ENCODE results near the gene ARHGAP18. TPM values are rescaled to one million over a fixed set of nuclear protein-coding genes. Genes with fewer than 3 reads are reported as not detected.

The ARHGAP18 gene
- total and polyA plus RNA-seq, 2 of the 13 experiments (the other 11 are each of a cell fraction or from before 2014, with no cell fraction given), result 58.2 to 115 TPM

DNA sequence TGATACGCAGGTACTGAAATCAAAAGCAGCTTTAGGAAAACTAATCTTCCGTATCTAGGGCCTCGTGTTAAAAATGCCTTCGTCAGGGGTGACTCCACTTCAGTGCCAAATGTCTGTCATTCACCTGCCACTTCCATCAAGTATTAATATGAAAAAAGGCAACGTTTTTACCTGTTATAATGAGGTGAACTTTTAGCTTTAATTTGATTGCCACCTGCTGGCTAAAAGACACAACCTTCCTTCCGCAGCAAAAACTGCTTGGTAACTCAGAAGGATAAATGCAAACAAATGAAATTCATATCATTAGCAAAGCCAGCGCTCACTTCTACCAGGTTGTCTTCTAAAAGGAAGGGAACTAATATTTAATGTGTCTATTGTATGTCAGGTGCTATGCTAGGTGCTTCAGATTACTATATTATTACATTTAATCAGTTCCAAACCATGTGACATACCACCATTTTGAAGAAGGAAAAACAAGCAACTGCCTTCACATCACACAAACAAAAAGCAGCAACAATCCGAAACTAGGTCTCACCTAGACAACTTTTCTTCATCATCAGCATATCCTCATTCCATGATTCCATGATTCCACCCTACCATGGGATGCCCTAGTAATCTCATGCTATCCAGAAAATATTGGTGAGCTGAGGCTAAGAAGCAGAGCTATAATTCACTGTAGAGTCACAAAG lies 20.6 kb upstream of the ARHGAP18 start (continued):
- TF ChIP-seq ATF7 (IDR thresholded peaks at IDR 0.05) (no peak), ATF7 (CRISPR knock-in tag; IDR thresholded peaks at IDR 0.05) (no peak), GATAD2A (CRISPR knock-in tag; IDR thresholded peaks at IDR 0.05) (no peak), ZNF558 (CRISPR knock-in tag; IDR thresholded peaks at IDR 0.05; ENCODE audit: borderline replicate concordance) (no peak), ZSCAN31 (CRISPR knock-in tag; IDR thresholded peaks at IDR 0.05; ENCODE audit: low read depth) (peak; percentile 60; the same call in 1 of the 2 replicates), NAIF1 (CRISPR knock-in tag; IDR thresholded peaks at IDR 0.05; ENCODE audit: borderline replicate concordance) (no peak), SRSF9 (IDR thresholded peaks at IDR 0.05; ENCODE audit: borderline replicate concordance, insufficient read depth, low read depth, low read length, poor library complexity, severe bottlenecking) (no peak)
- TF ChIP-seq, protein P1, sequence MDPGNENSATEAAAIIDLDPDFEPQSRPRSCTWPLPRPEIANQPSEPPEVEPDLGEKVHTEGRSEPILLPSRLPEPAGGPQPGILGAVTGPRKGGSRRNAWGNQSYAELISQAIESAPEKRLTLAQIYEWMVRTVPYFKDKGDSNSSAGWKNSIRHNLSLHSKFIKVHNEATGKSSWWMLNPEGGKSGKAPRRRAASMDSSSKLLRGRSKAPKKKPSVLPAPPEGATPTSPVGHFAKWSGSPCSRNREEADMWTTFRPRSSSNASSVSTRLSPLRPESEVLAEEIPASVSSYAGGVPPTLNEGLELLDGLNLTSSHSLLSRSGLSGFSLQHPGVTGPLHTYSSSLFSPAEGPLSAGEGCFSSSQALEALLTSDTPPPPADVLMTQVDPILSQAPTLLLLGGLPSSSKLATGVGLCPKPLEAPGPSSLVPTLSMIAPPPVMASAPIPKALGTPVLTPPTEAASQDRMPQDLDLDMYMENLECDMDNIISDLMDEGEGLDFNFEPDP (CRISPR knock-in tag; conservative IDR thresholded peaks at IDR 0.05), result no peak
- TF ChIP-seq, protein P2, sequence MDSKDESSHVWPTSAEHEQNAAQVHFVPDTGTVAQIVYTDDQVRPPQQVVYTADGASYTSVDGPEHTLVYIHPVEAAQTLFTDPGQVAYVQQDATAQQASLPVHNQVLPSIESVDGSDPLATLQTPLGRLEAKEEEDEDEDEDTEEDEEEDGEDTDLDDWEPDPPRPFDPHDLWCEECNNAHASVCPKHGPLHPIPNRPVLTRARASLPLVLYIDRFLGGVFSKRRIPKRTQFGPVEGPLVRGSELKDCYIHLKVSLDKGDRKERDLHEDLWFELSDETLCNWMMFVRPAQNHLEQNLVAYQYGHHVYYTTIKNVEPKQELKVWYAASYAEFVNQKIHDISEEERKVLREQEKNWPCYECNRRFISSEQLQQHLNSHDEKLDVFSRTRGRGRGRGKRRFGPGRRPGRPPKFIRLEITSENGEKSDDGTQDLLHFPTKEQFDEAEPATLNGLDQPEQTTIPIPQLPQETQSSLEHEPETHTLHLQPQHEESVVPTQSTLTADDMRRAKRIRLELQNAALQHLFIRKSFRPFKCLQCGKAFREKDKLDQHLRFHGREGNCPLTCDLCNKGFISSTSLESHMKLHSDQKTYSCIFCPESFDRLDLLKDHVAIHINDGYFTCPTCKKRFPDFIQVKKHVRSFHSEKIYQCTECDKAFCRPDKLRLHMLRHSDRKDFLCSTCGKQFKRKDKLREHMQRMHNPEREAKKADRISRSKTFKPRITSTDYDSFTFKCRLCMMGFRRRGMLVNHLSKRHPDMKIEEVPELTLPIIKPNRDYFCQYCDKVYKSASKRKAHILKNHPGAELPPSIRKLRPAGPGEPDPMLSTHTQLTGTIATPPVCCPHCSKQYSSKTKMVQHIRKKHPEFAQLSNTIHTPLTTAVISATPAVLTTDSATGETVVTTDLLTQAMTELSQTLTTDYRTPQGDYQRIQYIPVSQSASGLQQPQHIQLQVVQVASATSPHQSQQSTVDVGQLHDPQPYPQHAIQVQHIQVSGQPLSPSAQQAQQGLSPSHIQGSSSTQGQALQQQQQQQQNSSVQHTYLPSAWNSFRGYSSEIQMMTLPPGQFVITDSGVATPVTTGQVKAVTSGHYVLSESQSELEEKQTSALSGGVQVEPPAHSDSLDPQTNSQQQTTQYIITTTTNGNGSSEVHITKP (CRISPR knock-in tag; IDR thresholded peaks at IDR 0.05; ENCODE audit: low read depth), result no peak
- TF ChIP-seq, protein P3, sequence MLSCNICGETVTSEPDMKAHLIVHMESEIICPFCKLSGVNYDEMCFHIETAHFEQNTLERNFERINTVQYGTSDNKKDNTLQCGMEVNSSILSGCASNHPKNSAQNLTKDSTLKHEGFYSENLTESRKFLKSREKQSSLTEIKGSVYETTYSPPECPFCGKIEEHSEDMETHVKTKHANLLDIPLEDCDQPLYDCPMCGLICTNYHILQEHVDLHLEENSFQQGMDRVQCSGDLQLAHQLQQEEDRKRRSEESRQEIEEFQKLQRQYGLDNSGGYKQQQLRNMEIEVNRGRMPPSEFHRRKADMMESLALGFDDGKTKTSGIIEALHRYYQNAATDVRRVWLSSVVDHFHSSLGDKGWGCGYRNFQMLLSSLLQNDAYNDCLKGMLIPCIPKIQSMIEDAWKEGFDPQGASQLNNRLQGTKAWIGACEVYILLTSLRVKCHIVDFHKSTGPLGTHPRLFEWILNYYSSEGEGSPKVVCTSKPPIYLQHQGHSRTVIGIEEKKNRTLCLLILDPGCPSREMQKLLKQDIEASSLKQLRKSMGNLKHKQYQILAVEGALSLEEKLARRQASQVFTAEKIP (CRISPR knock-in tag; IDR thresholded peaks at IDR 0.05; ENCODE audit: borderline replicate concordance), result no peak
- TF ChIP-seq, protein P4, sequence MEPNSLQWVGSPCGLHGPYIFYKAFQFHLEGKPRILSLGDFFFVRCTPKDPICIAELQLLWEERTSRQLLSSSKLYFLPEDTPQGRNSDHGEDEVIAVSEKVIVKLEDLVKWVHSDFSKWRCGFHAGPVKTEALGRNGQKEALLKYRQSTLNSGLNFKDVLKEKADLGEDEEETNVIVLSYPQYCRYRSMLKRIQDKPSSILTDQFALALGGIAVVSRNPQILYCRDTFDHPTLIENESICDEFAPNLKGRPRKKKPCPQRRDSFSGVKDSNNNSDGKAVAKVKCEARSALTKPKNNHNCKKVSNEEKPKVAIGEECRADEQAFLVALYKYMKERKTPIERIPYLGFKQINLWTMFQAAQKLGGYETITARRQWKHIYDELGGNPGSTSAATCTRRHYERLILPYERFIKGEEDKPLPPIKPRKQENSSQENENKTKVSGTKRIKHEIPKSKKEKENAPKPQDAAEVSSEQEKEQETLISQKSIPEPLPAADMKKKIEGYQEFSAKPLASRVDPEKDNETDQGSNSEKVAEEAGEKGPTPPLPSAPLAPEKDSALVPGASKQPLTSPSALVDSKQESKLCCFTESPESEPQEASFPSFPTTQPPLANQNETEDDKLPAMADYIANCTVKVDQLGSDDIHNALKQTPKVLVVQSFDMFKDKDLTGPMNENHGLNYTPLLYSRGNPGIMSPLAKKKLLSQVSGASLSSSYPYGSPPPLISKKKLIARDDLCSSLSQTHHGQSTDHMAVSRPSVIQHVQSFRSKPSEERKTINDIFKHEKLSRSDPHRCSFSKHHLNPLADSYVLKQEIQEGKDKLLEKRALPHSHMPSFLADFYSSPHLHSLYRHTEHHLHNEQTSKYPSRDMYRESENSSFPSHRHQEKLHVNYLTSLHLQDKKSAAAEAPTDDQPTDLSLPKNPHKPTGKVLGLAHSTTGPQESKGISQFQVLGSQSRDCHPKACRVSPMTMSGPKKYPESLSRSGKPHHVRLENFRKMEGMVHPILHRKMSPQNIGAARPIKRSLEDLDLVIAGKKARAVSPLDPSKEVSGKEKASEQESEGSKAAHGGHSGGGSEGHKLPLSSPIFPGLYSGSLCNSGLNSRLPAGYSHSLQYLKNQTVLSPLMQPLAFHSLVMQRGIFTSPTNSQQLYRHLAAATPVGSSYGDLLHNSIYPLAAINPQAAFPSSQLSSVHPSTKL (CRISPR knock-in tag; IDR thresholded peaks at IDR 0.05), result no peak; the same call in 1 of the 2 replicates
- TF ChIP-seq, protein P5, sequence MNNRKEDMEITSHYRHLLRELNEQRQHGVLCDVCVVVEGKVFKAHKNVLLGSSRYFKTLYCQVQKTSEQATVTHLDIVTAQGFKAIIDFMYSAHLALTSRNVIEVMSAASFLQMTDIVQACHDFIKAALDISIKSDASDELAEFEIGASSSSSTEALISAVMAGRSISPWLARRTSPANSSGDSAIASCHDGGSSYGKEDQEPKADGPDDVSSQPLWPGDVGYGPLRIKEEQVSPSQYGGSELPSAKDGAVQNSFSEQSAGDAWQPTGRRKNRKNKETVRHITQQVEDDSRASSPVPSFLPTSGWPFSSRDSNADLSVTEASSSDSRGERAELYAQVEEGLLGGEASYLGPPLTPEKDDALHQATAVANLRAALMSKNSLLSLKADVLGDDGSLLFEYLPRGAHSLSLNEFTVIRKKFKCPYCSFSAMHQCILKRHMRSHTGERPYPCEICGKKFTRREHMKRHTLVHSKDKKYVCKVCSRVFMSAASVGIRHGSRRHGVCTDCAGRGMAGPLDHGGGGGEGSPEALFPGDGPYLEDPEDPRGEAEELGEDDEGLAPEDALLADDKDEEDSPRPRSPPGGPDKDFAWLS (CRISPR knock-in tag; IDR thresholded peaks at IDR 0.05; ENCODE audit: borderline replicate concordance), result no peak
- TF ChIP-seq, protein P6, sequence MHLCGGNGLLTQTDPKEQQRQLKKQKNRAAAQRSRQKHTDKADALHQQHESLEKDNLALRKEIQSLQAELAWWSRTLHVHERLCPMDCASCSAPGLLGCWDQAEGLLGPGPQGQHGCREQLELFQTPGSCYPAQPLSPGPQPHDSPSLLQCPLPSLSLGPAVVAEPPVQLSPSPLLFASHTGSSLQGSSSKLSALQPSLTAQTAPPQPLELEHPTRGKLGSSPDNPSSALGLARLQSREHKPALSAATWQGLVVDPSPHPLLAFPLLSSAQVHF (CRISPR knock-in tag; IDR thresholded peaks at IDR 0.05), result no peak
